ENCODE data around the gene IVD. TPM values are rescaled to one million over a fixed set of nuclear protein-coding genes. Genes with fewer than 3 reads are reported as not detected.

IVD gene
- total RNA-seq, 1 experiment from 2014 or later = 58.9 TPM

DNA sequence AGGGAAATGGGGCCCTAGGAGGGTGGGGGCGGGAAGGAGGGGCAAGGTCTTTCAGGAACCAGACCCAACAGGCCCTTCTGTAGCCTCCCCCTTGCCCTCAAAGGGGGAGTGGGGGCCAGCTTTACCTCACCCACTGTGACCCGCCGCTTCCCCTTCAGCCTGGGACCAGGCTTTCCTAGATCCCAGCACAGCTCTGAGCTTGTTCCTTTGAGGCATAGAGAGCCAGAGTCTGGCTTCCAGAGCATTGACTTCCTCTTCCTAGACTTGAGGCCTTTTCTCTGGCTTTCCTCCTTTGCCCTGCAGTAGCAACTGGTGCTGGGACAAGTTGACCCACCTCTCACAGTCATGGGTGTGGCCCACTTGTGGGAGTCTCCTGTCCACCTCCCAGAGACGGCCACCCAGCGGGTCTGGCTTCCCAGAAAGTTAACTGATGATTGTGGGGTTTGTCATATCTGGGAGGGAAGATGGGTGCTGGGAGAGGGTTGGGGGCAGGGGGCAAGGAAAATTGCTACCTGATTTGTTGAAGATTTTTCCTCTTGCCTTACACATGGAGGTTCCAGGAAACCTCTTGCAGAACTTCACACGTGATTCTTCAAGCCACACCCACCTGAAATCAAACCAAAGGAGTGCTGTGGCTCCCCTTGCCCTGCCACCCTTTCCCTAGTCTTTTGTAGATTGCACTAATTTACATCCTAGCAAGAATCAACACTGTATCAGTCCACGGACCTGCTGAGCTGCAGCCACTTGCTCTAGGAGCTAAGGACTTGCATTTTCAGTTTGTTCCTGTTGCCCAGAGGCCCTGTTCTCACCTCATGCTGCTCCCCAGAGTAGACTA lies 61.0 kb downstream of the IVD start:
- Histone ChIP-seq H3K4me3 (ENCODE audit: low read length) (no peak overlapping the region), H3K79me2 (ENCODE audit: low read length) (peaks cover 3% of the 10 kb centered on the region), H3F3A (ENCODE audit: low read length, unreplicated experiment) (peaks cover 4% of the 10 kb centered on the region), H2AFZ (ENCODE audit: low read length) (no peak overlapping the region), H3K27ac (ENCODE audit: low read length) (no peak overlapping the region), H3K4me1 (ENCODE audit: insufficient read depth, low read length) (peaks cover 11% of the 10 kb centered on the region), H3K4me2 (ENCODE audit: low read length) (no peak overlapping the region), H3K9me2 (replicated peaks; ENCODE audit: low read length) (no peaks in the 10 kb centered on the region), H3K36me3 (ENCODE audit: low read depth, low read length) (peaks cover 15% of the 10 kb centered on the region; the same call in 1 of the 2 replicates), H3K9ac (ENCODE audit: low read length) (no peak overlapping the region), H3K27me3 (ENCODE audit: low read length) (no peaks in the 10 kb centered on the region), H3K9me3 (ENCODE audit: low read length) (no peaks in the 10 kb centered on the region), H4K20me1 (ENCODE audit: low read length) (no peaks in the 10 kb centered on the region)
- BruUV-seq (replicated peaks) = no TSS peak
- CTCF ChIA-PET = no interaction called here
- no peak for DNase-seq
- POLR2A ChIA-PET (ENCODE audit: unreplicated experiment) = no interaction called here
- ATAC-seq = no peak
- intact Hi-C loops (cut with micrococcal nuclease) = no loop called here
- no peak for TF ChIP-seq EZH2 (IDR thresholded peaks at IDR 0.05; ENCODE audit: low read length, unreplicated experiment)
- no peak for TF ChIP-seq CTCF (conservative IDR thresholded peaks at IDR 0.05; ENCODE audit: low read depth, low read length)
- no peak for TF ChIP-seq EZH2phosphoT487 (IDR thresholded peaks at IDR 0.05; ENCODE audit: borderline replicate concordance, low read length)

- H3K4me1 ChIP-seq (ENCODE audit: insufficient read depth, low read length) = peaks cover 17% of the 10 kb centered on the region
- H2AFZ ChIP-seq (ENCODE audit: low read length) = no peak overlapping the region
- H3K9me2 ChIP-seq (replicated peaks; ENCODE audit: low read length) = no peaks in the 10 kb centered on the region
- H3K27ac ChIP-seq (ENCODE audit: low read length) = no peak overlapping the region
- H3K79me2 ChIP-seq (ENCODE audit: low read length) = peaks cover 9% of the 10 kb centered on the region
- H3F3A ChIP-seq (ENCODE audit: low read length, unreplicated experiment) = peaks cover 4% of the 10 kb centered on the region
- no peak overlapping the region for H3K4me3 ChIP-seq (ENCODE audit: low read length)
- H4K20me1 ChIP-seq (ENCODE audit: low read length) = no peaks in the 10 kb centered on the region
- H3K27me3 ChIP-seq (ENCODE audit: low read length) = no peaks in the 10 kb centered on the region
- ChIA-PET CTCF (no interaction called here), POLR2A (ENCODE audit: unreplicated experiment) (no interaction called here)
- H3K36me3 ChIP-seq (ENCODE audit: low read depth, low read length) = peaks cover 15% of the 10 kb centered on the region; the same call in 1 of the 2 replicates
- H3K9ac ChIP-seq (ENCODE audit: low read length) = no peak overlapping the region
- intact Hi-C loops (cut with micrococcal nuclease) = no loop called here
- TF ChIP-seq CTCF (conservative IDR thresholded peaks at IDR 0.05; ENCODE audit: low read depth, low read length) (no peak), EZH2phosphoT487 (IDR thresholded peaks at IDR 0.05; ENCODE audit: borderline replicate concordance, low read length) (no peak), EZH2 (IDR thresholded peaks at IDR 0.05; ENCODE audit: low read length, unreplicated experiment) (no peak)
- no peak for DNase-seq
- BruUV-seq (replicated peaks) = no TSS peak
- H3K9me3 ChIP-seq (ENCODE audit: low read length) = no peaks in the 10 kb centered on the region
- no peak for ATAC-seq
- no peak overlapping the region for H3K4me2 ChIP-seq (ENCODE audit: low read length)
Measured at GRCh38 chr15:40467261-40467615, 61.6 kb downstream of the IVD start.

DNA sequence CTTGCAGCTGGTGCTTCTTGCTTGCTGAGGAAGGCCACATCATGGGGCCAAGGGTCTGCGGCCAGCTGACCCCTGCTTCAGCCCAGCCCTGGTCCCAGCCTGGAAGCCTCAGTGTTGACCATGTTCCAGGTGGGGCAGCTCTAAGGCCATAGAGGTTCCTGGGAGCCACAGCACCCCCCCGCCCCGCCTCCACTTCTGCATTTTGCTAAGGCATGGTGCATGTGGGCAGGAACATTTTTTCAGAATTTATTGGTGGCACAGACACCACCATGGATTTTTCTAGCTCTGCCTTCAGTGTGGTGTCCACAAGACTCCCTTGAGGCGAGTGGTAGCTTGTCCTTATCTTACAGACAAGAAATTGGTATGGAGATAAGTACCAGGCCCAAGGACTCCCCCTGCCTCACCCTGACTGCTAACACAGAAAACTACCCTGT lies 63.3 kb downstream of the IVD start:
- no TSS peak for BruUV-seq (replicated peaks)

More for the DNA sequence above, 63.3 kb downstream of the IVD start:
- Histone ChIP-seq H3K27ac (ENCODE audit: low read length) (no peak overlapping the region), H3K4me1 (ENCODE audit: insufficient read depth, low read length) (peaks cover 20% of the 10 kb centered on the region), H3K4me3 (ENCODE audit: low read length) (no peak overlapping the region), H3K9me2 (replicated peaks; ENCODE audit: low read length) (no peaks in the 10 kb centered on the region), H3K9me3 (ENCODE audit: low read length) (no peaks in the 10 kb centered on the region), H3K79me2 (ENCODE audit: low read length) (peaks cover 16% of the 10 kb centered on the region), H3K27me3 (ENCODE audit: low read length) (no peaks in the 10 kb centered on the region), H3K36me3 (ENCODE audit: low read depth, low read length) (peaks cover 10% of the 10 kb centered on the region; the same call in 1 of the 2 replicates), H2AFZ (ENCODE audit: low read length) (no peak overlapping the region), H3F3A (ENCODE audit: low read length, unreplicated experiment) (peaks cover 4% of the 10 kb centered on the region), H3K9ac (ENCODE audit: low read length) (no peak overlapping the region), H4K20me1 (ENCODE audit: low read length) (no peaks in the 10 kb centered on the region), H3K4me2 (ENCODE audit: low read length) (no peak overlapping the region)
- DNase-seq (no peak), ATAC-seq (no peak)
- ChIA-PET POLR2A (ENCODE audit: unreplicated experiment) (no interaction called here), CTCF (no interaction called here)
- intact Hi-C loops (cut with micrococcal nuclease) = no loop called here
- no peak for TF ChIP-seq EZH2phosphoT487 (IDR thresholded peaks at IDR 0.05; ENCODE audit: borderline replicate concordance, low read length)
- no peak for TF ChIP-seq CTCF (conservative IDR thresholded peaks at IDR 0.05; ENCODE audit: low read depth, low read length)
- TF ChIP-seq EZH2 (IDR thresholded peaks at IDR 0.05; ENCODE audit: low read length, unreplicated experiment) = no peak

Data from PC-3 (cell line).